Stomach (tissue), 9 donors: Measurements from ENCODE around the gene NXPH4. TPM values are rescaled to one million over a fixed set of nuclear protein-coding genes. Genes with fewer than 3 reads are reported as not detected.

Source experiments
- DNase-seq, 2 donors: peaks; one replicate each; pipeline versions ENCODE4 v3.0.0 to v3.0.0-alpha.2; 2013 to 2019
- H3K27ac ChIP-seq, 5 donors: fragments of 200-600 bp in 4 of 5; sonication (generic) in 4 of 5; one replicate each; pipeline ENCODE4 v1.5.1; 2013 to 2019; ENCODE audit warnings: mild to moderate bottlenecking in 1 of 5, moderate library complexity in 1 of 5
- H3K27me3 ChIP-seq, 3 donors: fragments of 200-600 bp; sonication (generic); one replicate each; pipeline ENCODE4 v1.5.1; 2017 to 2019; ENCODE audit warnings: mixed run types in 1 of 3
- H3K36me3 ChIP-seq, 4 donors: fragments of 200-600 bp; sonication (generic); 1 replicate in 3 of 4; 2 replicates in 1 of 4; pipeline ENCODE4 v1.5.1; 2016 to 2019
- H3K4me1 ChIP-seq, 4 donors: fragments of 200-600 bp; sonication (generic); one replicate each; pipeline ENCODE4 v1.5.1; 2016 to 2019
- H3K4me3 ChIP-seq, 4 donors: fragments of 200-600 bp; sonication (generic) in 3 of 4; one replicate each; pipeline ENCODE4 v1.5.1; 2016 to 2019; ENCODE audit warnings: mild to moderate bottlenecking in 1 of 4
- H3K9me3 ChIP-seq, 4 donors: fragments of 200-600 bp; sonication (generic); one replicate each; pipeline ENCODE4 v1.5.1; 2016 to 2019
- CTCF ChIP-seq, 7 experiments: fragments of 450-650 bp in 4 of 7; fragments of 200-600 bp in 3 of 7; sonication (generic) in 3 of 7; IDR thresholded peaks; one replicate each; pipeline ENCODE4 v1.5.1; 2016 to 2019; ENCODE audit warnings: antibody characterized with exemption in 7 of 7, control low read depth in 2 of 7, mild to moderate bottlenecking in 1 of 7
- EP300 ChIP-seq: sonication (generic); formaldehyde crosslinking; IDR thresholded peaks from one replicate; pipeline ENCODE4 v1.6.1; 2017; ENCODE audit warnings: antibody characterized with exemption
- POLR2A ChIP-seq, 4 donors: fragments of 450-650 bp; IDR thresholded peaks; one replicate each; pipeline ENCODE4 v1.6.1; 2016; ENCODE audit warnings: antibody characterized with exemption in 4 of 4, control low read depth in 2 of 4, mild to moderate bottlenecking in 1 of 4, moderate library complexity in 1 of 4
- POLR2AphosphoS5 ChIP-seq, 3 donors: sonication (generic); formaldehyde crosslinking; IDR thresholded peaks; one replicate each; pipeline ENCODE4 v1.6.1; 2016; ENCODE audit warnings: antibody characterized with exemption in 3 of 3
- WGBS, 5 donors: extraction: QIAGEN DNeasy Blood & Tissue Kit in 3 of 5; methylation state at CpG; one replicate each; pipeline versions ENCODE4 v1.1.5 to v1.1.7; 2013 to 2018; 5-methylcytosine and 5-hydroxymethylcytosine counted together
- intact Hi-C: fragments of 100-400 bp; cut with DNase I; formaldehyde crosslinking; loops from one replicate; pipeline ENCODE4 v1.15.1; 2023; ENCODE audit warnings: low total_unique reads
- polyA plus RNA-seq, 3 donors: library from polyadenylated mRNA; stranded (reverse); fragments of 200-250 nt; gene quantifications; one replicate each; pipeline ENCODE4 v1.2.3, GENCODE V29; 2013
- total RNA-seq, 5 donors: library from RNA; depleted of rRNA; stranded (reverse); fragments of >200 nt; gene quantifications; one replicate each; pipeline versions ENCODE4 v1.1.0 to v1.2.3, GENCODE V29; 2014 to 2016
- donor health status: healthy with polysubstance abuse.
- donor health status: Bipolar disorder and iron deficiency.
- donor health status: healthy.

The NXPH4 gene
- total and polyA plus RNA-seq, 8 donors: 0.18 to 0.44 (median 0.30) TPM; not detected in 5

GRCh38 chr12:57169046-57169795 lies 47.4 kb upstream of the NXPH4 start:
- DNase-seq: no peak
- Histone ChIP-seq H3K36me3 (peaks cover 42 to 99% (median 87%) of the 10 kb centered on the region in 4 donors), H3K9me3 (no peaks in the 10 kb centered on the region), H3K27ac (no peak overlapping the region), H3K27me3 (no peaks in the 10 kb centered on the region), H3K4me1 (no peaks in the 10 kb centered on the region), H3K4me3 (no peak overlapping the region)
- TF ChIP-seq CTCF (IDR thresholded peaks at IDR 0.05) (no peak), EP300 (no peak), POLR2A (IDR thresholded peaks at IDR 0.05) (no peak), POLR2AphosphoS5 (IDR thresholded peaks at IDR 0.05) (no peak)
- intact Hi-C loops: no loop called here
- 88 to 92% (median 90%) methylated on average over 14 to 23 of the region's 23 CpGs for WGBS, 5 donors

- intact Hi-C loops: no loop called here
- Histone ChIP-seq H3K9me3 (no peaks in the 10 kb centered on the region), H3K4me3 (no peak overlapping the region), H3K36me3 (peaks cover 39 to 97% (median 86%) of the 10 kb centered on the region in 4 donors), H3K4me1 (peaks cover 0 to 3% (median 0%) of the 10 kb centered on the region in 4 donors), H3K27me3 (no peaks in the 10 kb centered on the region), H3K27ac (no peak overlapping the region)
- no peak for TF ChIP-seq POLR2A (IDR thresholded peaks at IDR 0.05)
- TF ChIP-seq POLR2AphosphoS5 (IDR thresholded peaks at IDR 0.05): no peak
- TF ChIP-seq EP300: no peak
- no peak for TF ChIP-seq CTCF (IDR thresholded peaks at IDR 0.05)
- WGBS, 5 donors: 72 to 87% (median 75%) methylated on average over 7 of the region's 7 CpGs
- DNase-seq: no peak
These were observed 46.6 kb upstream of the NXPH4 start for GRCh38 chr12:57169969-57170368.

GRCh38 chr12:57170408-57170807 lies 46.2 kb upstream of the NXPH4 start:
- DNase-seq: no peak
- no peak overlapping the region for H3K4me3 ChIP-seq
- H3K27ac ChIP-seq: no peak overlapping the region
- TF ChIP-seq EP300: no peak
- TF ChIP-seq POLR2A (IDR thresholded peaks at IDR 0.05): no peak
- TF ChIP-seq CTCF (IDR thresholded peaks at IDR 0.05): no peak
- TF ChIP-seq POLR2AphosphoS5 (IDR thresholded peaks at IDR 0.05): no peak
- peaks cover 0 to 7% (median 4%) of the 10 kb centered on the region in 4 donors for H3K4me1 ChIP-seq
- H3K9me3 ChIP-seq: no peaks in the 10 kb centered on the region
- H3K36me3 ChIP-seq: peaks cover 38 to 96% (median 86%) of the 10 kb centered on the region in 4 donors
- WGBS, 5 donors: 63 to 97% (median 92%) methylated on average over 1 of the region's 1 CpG
- H3K27me3 ChIP-seq: no peaks in the 10 kb centered on the region
- intact Hi-C loops: no loop called here

DNA sequence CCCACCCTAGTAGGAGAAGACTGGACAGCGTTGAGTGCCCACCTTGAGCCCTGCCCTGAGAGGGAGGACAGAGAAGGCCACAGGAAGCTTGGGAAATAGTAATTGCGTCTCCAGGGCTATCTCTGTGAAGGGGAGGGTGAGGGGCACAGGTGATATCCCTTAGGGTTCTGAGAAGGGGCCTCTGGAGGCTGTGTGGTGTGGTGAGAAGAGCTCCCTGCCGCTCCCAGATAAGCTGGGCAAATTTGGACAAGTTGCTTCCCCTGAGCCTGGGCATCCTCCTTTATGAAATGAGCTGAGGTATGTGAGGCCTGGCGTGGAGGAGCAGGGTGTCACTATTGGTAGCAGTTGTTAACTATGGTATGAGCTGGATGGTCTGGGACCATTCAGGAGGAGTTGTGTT lies 45.7 kb upstream of the NXPH4 start:
- Histone ChIP-seq H3K4me3 (no peak overlapping the region), H3K36me3 (peaks cover 33 to 95% (median 84%) of the 10 kb centered on the region in 4 donors), H3K9me3 (no peaks in the 10 kb centered on the region), H3K4me1 (peaks cover 5 to 12% (median 8%) of the 10 kb centered on the region in 4 donors), H3K27me3 (no peaks in the 10 kb centered on the region), H3K27ac (peak overlapping the region in 2 of 5 donors; percentile 5 to 40)
- intact Hi-C loops: no loop called here
- TF ChIP-seq EP300: no peak
- TF ChIP-seq POLR2AphosphoS5 (IDR thresholded peaks at IDR 0.05): no peak
- TF ChIP-seq CTCF (IDR thresholded peaks at IDR 0.05): no peak
- TF ChIP-seq POLR2A (IDR thresholded peaks at IDR 0.05): no peak
- DNase-seq: no peak
- WGBS, 5 donors: 79 to 93% (median 85%) methylated on average over 4 of the region's 4 CpGs
